Prostate gland (tissue), 2 donors: ENCODE results near the gene TNS1.

ENCODE experiments used
- CTCF ChIP-seq, 4 experiments: fragments of 200-600 bp in 2 of 4; fragments of 450-650 bp in 2 of 4; sonication (generic) in 2 of 4; IDR thresholded peaks; 1 replicate in 3 of 4; 2 replicates in 1 of 4; pipeline ENCODE4 v1.5.1; 2016 to 2019; ENCODE audit warnings: antibody characterized with exemption in 4 of 4, mild to moderate bottlenecking in 2 of 4, moderate library complexity in 2 of 4
- POLR2A ChIP-seq: fragments of 450-650 bp; IDR thresholded peaks from one replicate; pipeline ENCODE4 v1.6.1; 2016; ENCODE audit warnings: antibody characterized with exemption, mild to moderate bottlenecking

DNA sequence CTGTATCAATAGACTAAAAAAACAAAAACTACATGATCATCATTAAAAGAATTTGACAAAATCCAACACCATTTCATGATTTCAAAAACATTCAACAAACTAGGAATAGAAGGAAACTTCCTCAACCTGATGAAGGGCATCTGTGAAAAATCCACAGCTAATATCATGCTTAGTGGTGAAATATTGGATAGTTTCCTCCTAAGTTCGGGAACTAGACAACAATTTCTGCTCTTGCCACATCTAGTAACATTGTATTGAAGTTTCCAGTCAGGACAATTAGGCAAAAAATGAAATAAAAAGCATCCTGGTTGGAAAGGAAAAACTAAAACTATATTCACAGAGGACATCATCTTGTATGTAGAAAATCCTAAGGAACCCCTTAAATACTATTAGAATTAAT is 34.8 kb downstream of the TNS1 start:
- no peak for TF ChIP-seq POLR2A
- no peak for TF ChIP-seq CTCF (IDR thresholded peaks at IDR 0.05)
